HepG2 (cell line): ENCODE data around the gene DHRS1. TPM values are rescaled to one million over a fixed set of nuclear protein-coding genes. Genes with fewer than 3 reads are reported as not detected.

Experiments used
- ARHGAP35 ChIP-seq: sonication (generic); formaldehyde crosslinking; IDR thresholded peaks from 2 replicates; pipeline ENCODE4 v1.9.0; 2022; ENCODE audit warnings: mild to moderate bottlenecking, inconsistent platforms, moderate library complexity, missing genetic modification reagents, borderline replicate concordance
- CSRNP1 ChIP-seq: sonication (generic); formaldehyde crosslinking; IDR thresholded peaks from 2 replicates; pipeline ENCODE4 v1.8.1; 2023; ENCODE audit warnings: mild to moderate bottlenecking, missing genetic modification reagents
- DDIT3 ChIP-seq: sonication (generic); formaldehyde crosslinking; IDR thresholded peaks from 2 replicates; pipeline ENCODE4 v1.4.0; 2020; ENCODE audit warnings: mild to moderate bottlenecking, missing genetic modification reagents
- ELK4 ChIP-seq: sonication (generic); formaldehyde crosslinking; IDR thresholded peaks from 2 replicates; pipeline ENCODE4 v1.9.0; 2021; ENCODE audit warnings: missing genetic modification reagents, borderline replicate concordance
- FUBP1 ChIP-seq: sonication (generic); formaldehyde crosslinking; IDR thresholded peaks from 2 replicates; pipeline ENCODE4 v1.5.1; 2020; ENCODE audit warnings: missing genetic modification reagents, mild to moderate bottlenecking, borderline replicate concordance
- HMGA1 ChIP-seq: sonication (generic); formaldehyde crosslinking; conservative IDR thresholded peaks from 2 replicates; pipeline ENCODE4 v1.4.0; 2020; ENCODE audit warnings: missing genetic modification reagents
- HNRNPK ChIP-seq: fragments of 200-400 bp; formaldehyde crosslinking; IDR thresholded peaks from 2 replicates; pipeline ENCODE4 v1.6.1; 2018; ENCODE audit warnings: low read length, low read depth, moderate library complexity, mild to moderate bottlenecking; ENCODE audit not compliant: poor library complexity, severe bottlenecking
- IRX3 ChIP-seq: sonication (generic); formaldehyde crosslinking; IDR thresholded peaks from 2 replicates; pipeline ENCODE4 v1.8.1; 2023; ENCODE audit warnings: mild to moderate bottlenecking, low read depth, missing genetic modification reagents, borderline replicate concordance
- KDM4B ChIP-seq: sonication (generic); formaldehyde crosslinking; IDR thresholded peaks from 2 replicates; pipeline ENCODE4 v1.4.0; 2020; ENCODE audit warnings: missing genetic modification reagents
- KLF11 ChIP-seq: IDR thresholded peaks from 2 replicates; pipeline ENCODE4 v1.6.1; 2016; ENCODE audit warnings: missing compliant biosample characterization
- NFKB2 ChIP-seq: sonication (generic); formaldehyde crosslinking; IDR thresholded peaks from 2 replicates; pipeline ENCODE4 v1.4.0; 2020; ENCODE audit warnings: missing genetic modification reagents, borderline replicate concordance
- NPAS2 ChIP-seq: sonication (generic); formaldehyde crosslinking; IDR thresholded peaks from 2 replicates; pipeline ENCODE4 v1.8.0; 2022; ENCODE audit warnings: mild to moderate bottlenecking, missing genetic modification reagents, borderline replicate concordance
- PAX8 ChIP-seq: sonication (generic); formaldehyde crosslinking; IDR thresholded peaks from 2 replicates; pipeline ENCODE4 v1.8.0; 2022; ENCODE audit warnings: mild to moderate bottlenecking, missing genetic modification reagents, borderline replicate concordance
- PHF8 ChIP-seq: sonication (generic); formaldehyde crosslinking; IDR thresholded peaks from 2 replicates; pipeline ENCODE4 v1.5.0; 2020; ENCODE audit warnings: missing genetic modification reagents
- RXRA ChIP-seq: sonication (generic); formaldehyde crosslinking; IDR thresholded peaks from 2 replicates; pipeline ENCODE4 v1.5.1; 2020; ENCODE audit warnings: missing genetic modification reagents
- SMARCC2 ChIP-seq: fragments of 450-650 bp; IDR thresholded peaks from 2 replicates; pipeline ENCODE4 v1.6.1; 2017; ENCODE audit warnings: antibody characterized with exemption, mild to moderate bottlenecking
- SP140L ChIP-seq: sonication (generic); formaldehyde crosslinking; IDR thresholded peaks from 2 replicates; pipeline ENCODE4 v1.4.0; 2020; ENCODE audit warnings: missing genetic modification reagents, borderline replicate concordance
- ZGPAT ChIP-seq: IDR thresholded peaks from 2 replicates; pipeline ENCODE4 v1.6.1; 2016; ENCODE audit warnings: mild to moderate bottlenecking
- ZNF280B ChIP-seq: sonication (generic); formaldehyde crosslinking; IDR thresholded peaks from 2 replicates; pipeline ENCODE4 v1.5.0; 2020; ENCODE audit warnings: missing genetic modification reagents, mild to moderate bottlenecking, borderline replicate concordance
- ZNF652 ChIP-seq: IDR thresholded peaks from 2 replicates; pipeline ENCODE4 v1.6.1; 2016; ENCODE audit warnings: low read depth, borderline replicate concordance
- polyA plus RNA-seq, 8 experiments: library from polyadenylated mRNA; depleted of rRNA in 3 of 8; stranded (reverse) in 7 of 8; unstranded in 1 of 8; fragments of >200 nt; fragmentation: Illumina TruSeq in 4 of 8; extraction: Trizol in 4 of 8; gene quantifications; 2 replicates each; pipeline versions ENCODE4 v1.2.1 to v1.2.3, GENCODE V29; 2011 to 2016; ENCODE audit warnings: low read depth in 4 of 8, missing spikeins in 1 of 8, mixed read lengths in 1 of 8; ENCODE audit not compliant: insufficient read depth in 1 of 8
- total RNA-seq, 5 experiments: library from RNA; depleted of rRNA; stranded (reverse); fragments of >200 nt; fragmentation: Illumina TruSeq; extraction: Trizol; gene quantifications; 2 replicates each; pipeline ENCODE4 v1.2.3, GENCODE V29; 2016; ENCODE audit warnings: low read depth in 1 of 5

Gene DHRS1
- total and polyA plus RNA-seq, 2 of the 13 experiments (the other 11 are each of a cell fraction or from before 2014, with no cell fraction given) = 49.8 to 60.8 TPM

GRCh38 chr14:24308342-24309124 lies 9.0 kb upstream of the DHRS1 start (continued):
- TF ChIP-seq ZNF280B (CRISPR knock-in tag) = 0 out of 2 replicates have a peak, but pooled peaks have one; percentile 76
- no peak for TF ChIP-seq PHF8 (CRISPR knock-in tag)
- TF ChIP-seq KDM4B (CRISPR knock-in tag) = no peak
- 0 out of 2 replicates have a peak, but pooled peaks have one; percentile 87 for TF ChIP-seq HMGA1 (CRISPR knock-in tag)
- TF ChIP-seq ARHGAP35 (CRISPR knock-in tag) = no peak
- no peak for TF ChIP-seq CSRNP1 (CRISPR knock-in tag)
- TF ChIP-seq SMARCC2 = 0 out of 2 replicates have a peak, but pooled peaks have one; percentile 5
- TF ChIP-seq ZNF652 (CRISPR knock-in tag) = no peak
- no peak for TF ChIP-seq ELK4
- TF ChIP-seq FUBP1 (CRISPR knock-in tag) = 0 out of 2 replicates have a peak, but pooled peaks have one; percentile 33
- no peak for TF ChIP-seq ZGPAT (CRISPR knock-in tag)
- peak; percentile 26; the same call in 1 of the 2 replicates for TF ChIP-seq IRX3
- TF ChIP-seq HNRNPK = peak; percentile 14
- no peak for TF ChIP-seq PAX8
- TF ChIP-seq RXRA = no peak
- 0 out of 2 replicates have a peak, but pooled peaks have one; percentile 7 for TF ChIP-seq KLF11 (CRISPR knock-in tag)
- TF ChIP-seq NFKB2 (CRISPR knock-in tag) = 0 out of 2 replicates have a peak, but pooled peaks have one; percentile 36
- no peak for TF ChIP-seq NPAS2 (CRISPR knock-in tag)
- no peak for TF ChIP-seq SP140L (CRISPR knock-in tag)
- no peak for TF ChIP-seq DDIT3 (CRISPR knock-in tag)
